GM21447 (cell line): ENCODE measurements around the gene DZIP1L.

Experiments used
- ATAC-seq: cut with Tn5 transposase; IDR thresholded peaks from one replicate; pipeline ENCODE4 v1.9.1; 2021; ENCODE audit not compliant: unreplicated experiment

DZIP1L gene

GRCh38 chr3:138068579-138069174 is 46.7 kb downstream of the DZIP1L start:
- peak; percentile 58 for ATAC-seq

GRCh38 chr3:138068046-138068445 is 47.4 kb downstream of the DZIP1L start:
- ATAC-seq: no peak

GRCh38 chr3:138066972-138067371 is 48.4 kb downstream of the DZIP1L start:
- no peak for ATAC-seq

- peak; percentile 89 for ATAC-seq
These were observed 49.0 kb downstream of the DZIP1L start for GRCh38 chr3:138066383-138066782.

GRCh38 chr3:138065949-138066348 is 49.5 kb downstream of the DZIP1L start:
- peak; percentile 9 for ATAC-seq

GRCh38 chr3:138063416-138063815 is 52.0 kb downstream of the DZIP1L start:
- no peak for ATAC-seq

- no peak for ATAC-seq
These were observed 52.8 kb downstream of the DZIP1L start for GRCh38 chr3:138062626-138063025.

GRCh38 chr3:138062037-138062436 is 53.4 kb downstream of the DZIP1L start:
- no peak for ATAC-seq

GRCh38 chr3:138060792-138061191 is 54.6 kb downstream of the DZIP1L start:
- peak; percentile 64 for ATAC-seq

GRCh38 chr3:138059261-138059660 is 56.1 kb downstream of the DZIP1L start:
- ATAC-seq: no peak

GRCh38 chr3:138057384-138057783 is 58.0 kb downstream of the DZIP1L start:
- no peak for ATAC-seq

GRCh38 chr3:138054057-138054456 is 61.4 kb downstream of the DZIP1L start:
- no peak for ATAC-seq

- ATAC-seq: peak; percentile 77
These were observed 63.2 kb downstream of the DZIP1L start for GRCh38 chr3:138051947-138052802.

- no peak for ATAC-seq
These were observed 66.1 kb downstream of the DZIP1L start for GRCh38 chr3:138049157-138049919.

- no peak for ATAC-seq
These were observed 67.7 kb downstream of the DZIP1L start for GRCh38 chr3:138047596-138048158.

GRCh38 chr3:138046955-138047354 is 68.5 kb downstream of the DZIP1L start:
- no peak for ATAC-seq

- ATAC-seq: no peak
These were observed 69.3 kb downstream of the DZIP1L start for GRCh38 chr3:138046085-138046484.

GRCh38 chr3:138043266-138044029 is 72.0 kb downstream of the DZIP1L start:
- ATAC-seq: no peak

- ATAC-seq: no peak
These were observed 73.4 kb downstream of the DZIP1L start for GRCh38 chr3:138042043-138042442.

GRCh38 chr3:138038725-138039462 is 76.5 kb downstream of the DZIP1L start:
- no peak for ATAC-seq
